ENCODE data around the gene MEOX1. TPM values are rescaled to one million over a fixed set of nuclear protein-coding genes. Genes with fewer than 3 reads are reported as not detected.

Gene MEOX1
- total RNA-seq, 1 experiment from 2014 or later = not detected

DNA sequence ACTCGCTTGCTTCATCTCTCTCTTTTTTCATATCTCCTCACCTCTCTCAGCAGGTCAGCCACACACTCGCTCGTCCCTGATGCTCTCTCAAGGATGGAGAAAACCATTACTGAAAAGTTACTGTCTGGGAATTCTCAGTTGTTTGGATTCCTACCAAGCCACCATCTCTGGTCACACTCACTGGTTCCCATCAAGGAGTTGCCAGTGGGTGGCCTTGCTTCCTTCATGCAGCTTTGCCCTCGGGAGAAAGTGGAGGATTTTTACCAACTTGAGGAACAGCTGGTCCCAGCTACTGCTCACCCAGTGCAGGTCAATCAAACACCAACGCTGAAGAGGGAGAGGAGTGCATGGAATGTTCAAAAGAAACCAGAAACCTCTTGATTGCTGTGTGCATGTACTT is 25.3 kb downstream of the MEOX1 start:
- Mint-ChIP-seq H3K9me3 (no peaks in the 10 kb centered on the region), H3K4me3 (no peak overlapping the region), H3K4me1 (peaks cover 12% of the 10 kb centered on the region), H3K27ac (no peak overlapping the region), H3K36me3 (no peaks in the 10 kb centered on the region), H3K27me3 (ENCODE audit: low read depth) (no peaks in the 10 kb centered on the region)
- DNase-seq (ENCODE audit: low spot score) = no peak
- no peak for ATAC-seq
- POLR2A ChIA-PET = no interaction called here
- TF ChIP-seq ELF4 (CRISPR knock-in tag; IDR thresholded peaks at IDR 0.05; ENCODE audit: low read depth) = no peak
- TF ChIP-seq, protein P1, sequence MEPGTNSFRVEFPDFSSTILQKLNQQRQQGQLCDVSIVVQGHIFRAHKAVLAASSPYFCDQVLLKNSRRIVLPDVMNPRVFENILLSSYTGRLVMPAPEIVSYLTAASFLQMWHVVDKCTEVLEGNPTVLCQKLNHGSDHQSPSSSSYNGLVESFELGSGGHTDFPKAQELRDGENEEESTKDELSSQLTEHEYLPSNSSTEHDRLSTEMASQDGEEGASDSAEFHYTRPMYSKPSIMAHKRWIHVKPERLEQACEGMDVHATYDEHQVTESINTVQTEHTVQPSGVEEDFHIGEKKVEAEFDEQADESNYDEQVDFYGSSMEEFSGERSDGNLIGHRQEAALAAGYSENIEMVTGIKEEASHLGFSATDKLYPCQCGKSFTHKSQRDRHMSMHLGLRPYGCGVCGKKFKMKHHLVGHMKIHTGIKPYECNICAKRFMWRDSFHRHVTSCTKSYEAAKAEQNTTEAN (CRISPR knock-in tag; IDR thresholded peaks at IDR 0.05) = no peak
- TF ChIP-seq, protein P2, sequence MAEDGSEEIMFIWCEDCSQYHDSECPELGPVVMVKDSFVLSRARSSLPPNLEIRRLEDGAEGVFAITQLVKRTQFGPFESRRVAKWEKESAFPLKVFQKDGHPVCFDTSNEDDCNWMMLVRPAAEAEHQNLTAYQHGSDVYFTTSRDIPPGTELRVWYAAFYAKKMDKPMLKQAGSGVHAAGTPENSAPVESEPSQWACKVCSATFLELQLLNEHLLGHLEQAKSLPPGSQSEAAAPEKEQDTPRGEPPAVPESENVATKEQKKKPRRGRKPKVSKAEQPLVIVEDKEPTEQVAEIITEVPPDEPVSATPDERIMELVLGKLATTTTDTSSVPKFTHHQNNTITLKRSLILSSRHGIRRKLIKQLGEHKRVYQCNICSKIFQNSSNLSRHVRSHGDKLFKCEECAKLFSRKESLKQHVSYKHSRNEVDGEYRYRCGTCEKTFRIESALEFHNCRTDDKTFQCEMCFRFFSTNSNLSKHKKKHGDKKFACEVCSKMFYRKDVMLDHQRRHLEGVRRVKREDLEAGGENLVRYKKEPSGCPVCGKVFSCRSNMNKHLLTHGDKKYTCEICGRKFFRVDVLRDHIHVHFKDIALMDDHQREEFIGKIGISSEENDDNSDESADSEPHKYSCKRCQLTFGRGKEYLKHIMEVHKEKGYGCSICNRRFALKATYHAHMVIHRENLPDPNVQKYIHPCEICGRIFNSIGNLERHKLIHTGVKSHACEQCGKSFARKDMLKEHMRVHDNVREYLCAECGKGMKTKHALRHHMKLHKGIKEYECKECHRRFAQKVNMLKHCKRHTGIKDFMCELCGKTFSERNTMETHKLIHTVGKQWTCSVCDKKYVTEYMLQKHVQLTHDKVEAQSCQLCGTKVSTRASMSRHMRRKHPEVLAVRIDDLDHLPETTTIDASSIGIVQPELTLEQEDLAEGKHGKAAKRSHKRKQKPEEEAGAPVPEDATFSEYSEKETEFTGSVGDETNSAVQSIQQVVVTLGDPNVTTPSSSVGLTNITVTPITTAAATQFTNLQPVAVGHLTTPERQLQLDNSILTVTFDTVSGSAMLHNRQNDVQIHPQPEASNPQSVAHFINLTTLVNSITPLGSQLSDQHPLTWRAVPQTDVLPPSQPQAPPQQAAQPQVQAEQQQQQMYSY (CRISPR knock-in tag; IDR thresholded peaks at IDR 0.05) = no peak
- TF ChIP-seq CREB1 (CRISPR knock-in tag; IDR thresholded peaks at IDR 0.05) = no peak
- TF ChIP-seq, protein P3, sequence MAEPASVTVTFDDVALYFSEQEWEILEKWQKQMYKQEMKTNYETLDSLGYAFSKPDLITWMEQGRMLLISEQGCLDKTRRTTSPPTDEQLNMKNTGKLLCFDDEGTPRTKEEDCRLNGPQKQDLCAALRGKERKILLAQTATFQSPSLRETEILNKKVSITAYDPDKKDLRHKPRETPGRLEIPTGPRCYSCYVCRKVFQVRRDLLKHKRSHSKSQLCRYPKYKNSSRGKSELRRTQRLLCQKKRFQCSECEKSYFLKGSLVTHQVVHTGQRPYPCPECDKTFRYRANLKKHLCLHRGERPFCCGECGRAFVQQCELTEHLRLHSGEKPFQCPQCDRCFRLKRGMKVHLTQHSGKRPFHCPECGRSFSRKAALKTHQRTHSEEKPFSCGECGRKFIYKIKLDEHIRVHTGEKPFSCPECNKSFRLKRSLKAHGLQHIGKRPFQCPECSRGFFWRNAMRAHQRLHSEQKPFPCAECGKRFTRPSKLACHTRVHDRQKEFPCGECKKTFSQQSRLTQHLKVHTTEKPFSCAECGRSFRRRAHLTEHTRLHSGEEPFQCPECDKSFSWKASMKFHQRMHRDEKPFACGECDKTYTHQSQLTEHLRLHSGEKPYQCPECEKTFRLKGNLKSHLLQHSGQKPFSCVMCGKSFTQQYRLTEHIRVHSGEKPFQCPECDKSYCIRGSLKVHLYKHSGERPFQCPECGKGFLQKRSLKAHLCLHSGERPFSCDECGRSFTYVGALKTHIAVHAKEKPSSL (CRISPR knock-in tag; conservative IDR thresholded peaks at IDR 0.05) = no peak
- TF ChIP-seq, protein P4, sequence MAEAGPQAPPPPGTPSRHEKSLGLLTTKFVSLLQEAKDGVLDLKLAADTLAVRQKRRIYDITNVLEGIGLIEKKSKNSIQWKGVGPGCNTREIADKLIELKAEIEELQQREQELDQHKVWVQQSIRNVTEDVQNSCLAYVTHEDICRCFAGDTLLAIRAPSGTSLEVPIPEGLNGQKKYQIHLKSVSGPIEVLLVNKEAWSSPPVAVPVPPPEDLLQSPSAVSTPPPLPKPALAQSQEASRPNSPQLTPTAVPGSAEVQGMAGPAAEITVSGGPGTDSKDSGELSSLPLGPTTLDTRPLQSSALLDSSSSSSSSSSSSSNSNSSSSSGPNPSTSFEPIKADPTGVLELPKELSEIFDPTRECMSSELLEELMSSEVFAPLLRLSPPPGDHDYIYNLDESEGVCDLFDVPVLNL (CRISPR knock-in tag; IDR thresholded peaks at IDR 0.05; ENCODE audit: borderline replicate concordance, low read depth) = no peak
- no peak for TF ChIP-seq GTF2I (CRISPR knock-in tag; conservative IDR thresholded peaks at IDR 0.05)
- TF ChIP-seq TEAD4 (CRISPR knock-in tag; IDR thresholded peaks at IDR 0.05) = no peak
- CTCF ChIA-PET = interaction anchor here (2.0 kb wide), 1 partner anchor 37 kb away, joined by 5 read pairs; no protein-coding TSS in a partner anchor

DNA sequence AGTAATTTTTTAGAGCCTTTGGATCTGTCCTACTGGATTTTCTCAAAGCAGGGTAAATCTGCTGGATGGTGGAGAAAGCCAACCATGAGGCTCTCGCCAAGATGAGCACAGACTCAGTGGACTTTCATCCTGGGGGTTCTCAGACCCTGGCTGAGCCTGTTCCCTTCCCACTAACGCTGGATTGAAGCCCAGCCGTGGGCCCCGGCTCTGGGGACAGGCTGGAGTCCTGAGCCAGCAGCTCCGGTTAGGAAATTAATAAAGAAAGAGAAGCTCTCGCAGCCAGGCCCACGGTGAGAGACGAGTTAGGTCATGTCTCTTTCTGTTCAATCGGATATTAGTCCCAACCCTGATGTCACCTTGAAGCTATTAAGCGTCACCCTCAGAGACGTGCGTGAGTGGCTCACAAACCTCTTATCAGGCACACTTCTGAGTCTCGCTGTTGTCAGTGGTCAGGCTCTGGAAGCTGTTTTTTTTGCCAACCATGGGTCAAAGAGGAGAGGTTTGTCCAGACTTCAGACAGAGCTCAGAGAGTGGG is 27.1 kb downstream of the MEOX1 start:
- ATAC-seq (no peak), DNase-seq (ENCODE audit: low spot score) (no peak)
- 0 out of 2 replicates have a peak, but pooled peaks cover 4% of the 10 kb centered on the region for H3K4me1 Mint-ChIP-seq
- H3K9me3 Mint-ChIP-seq = no peaks in the 10 kb centered on the region
- no peak overlapping the region for H3K27ac Mint-ChIP-seq
- H3K4me3 Mint-ChIP-seq = no peak overlapping the region
- no peaks in the 10 kb centered on the region for H3K27me3 Mint-ChIP-seq (ENCODE audit: low read depth)
- ChIA-PET CTCF (interaction anchor here (1.2 kb wide), 1 partner anchor 39 kb away, joined by 4 read pairs; no protein-coding TSS in a partner anchor), POLR2A (no interaction called here)
- TF ChIP-seq TCF7 (CRISPR knock-in tag; IDR thresholded peaks at IDR 0.05; ENCODE audit: low read depth) = no peak
- TF ChIP-seq TP53 (CRISPR knock-in tag; IDR thresholded peaks at IDR 0.05) = no peak
- no peak for TF ChIP-seq ZNF416 (CRISPR knock-in tag; IDR thresholded peaks at IDR 0.05)
- TF ChIP-seq ATF1 (CRISPR knock-in tag; IDR thresholded peaks at IDR 0.05) = no peak
- TF ChIP-seq, protein P5, sequence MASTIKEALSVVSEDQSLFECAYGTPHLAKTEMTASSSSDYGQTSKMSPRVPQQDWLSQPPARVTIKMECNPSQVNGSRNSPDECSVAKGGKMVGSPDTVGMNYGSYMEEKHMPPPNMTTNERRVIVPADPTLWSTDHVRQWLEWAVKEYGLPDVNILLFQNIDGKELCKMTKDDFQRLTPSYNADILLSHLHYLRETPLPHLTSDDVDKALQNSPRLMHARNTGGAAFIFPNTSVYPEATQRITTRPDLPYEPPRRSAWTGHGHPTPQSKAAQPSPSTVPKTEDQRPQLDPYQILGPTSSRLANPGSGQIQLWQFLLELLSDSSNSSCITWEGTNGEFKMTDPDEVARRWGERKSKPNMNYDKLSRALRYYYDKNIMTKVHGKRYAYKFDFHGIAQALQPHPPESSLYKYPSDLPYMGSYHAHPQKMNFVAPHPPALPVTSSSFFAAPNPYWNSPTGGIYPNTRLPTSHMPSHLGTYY (CRISPR knock-in tag; IDR thresholded peaks at IDR 0.05) = no peak
- no peaks in the 10 kb centered on the region for H3K36me3 Mint-ChIP-seq
